ENCODE measurements around the gene NEFH. TPM values are rescaled to one million over a fixed set of nuclear protein-coding genes. Genes with fewer than 3 reads are reported as not detected.

Gene NEFH
- total RNA-seq, 4 donors from 2014 or later, result 0.32 to 0.55 (median 0.37) TPM; not detected in 1

GRCh38 chr22:29457730-29458129, 22.3 kb upstream of the NEFH start:
- no peaks in the 10 kb centered on the region for H3K9me3 ChIP-seq
- DNase-seq, result peak; percentile 13
- H3K27ac ChIP-seq, result no peak overlapping the region
- H3K27me3 ChIP-seq, result no peaks in the 10 kb centered on the region
- intact Hi-C loops (cut with DNase I; ENCODE audit: low total_unique reads), result no loop called here
- in situ Hi-C loops (cut with MboI; ENCODE audit: low pct_ligation_motif_present in 1 of 4, low pct_unique_long_range_greater_than_20kb in 1 of 4, low sequenced_read_pairs in 3 of 4), result no loop called here
- no peaks in the 10 kb centered on the region for H3K36me3 ChIP-seq
- TF ChIP-seq POLR2A (IDR thresholded peaks at IDR 0.05), result no peak
- TF ChIP-seq POLR2AphosphoS5 (IDR thresholded peaks at IDR 0.05), result no peak
- no peak for TF ChIP-seq CTCF (IDR thresholded peaks at IDR 0.05)
- TF ChIP-seq EP300 (IDR thresholded peaks at IDR 0.05; ENCODE audit: low read depth), result no peak
- WGBS, 2 donors (ENCODE audit: low coverage in 1 of 2), result 38% methylated on average over 4 of the region's 4 CpGs; no CpG with 5 or more reads in 1 of the 2 donors
- H3K4me1 ChIP-seq, result no peaks in the 10 kb centered on the region
- H3K4me3 ChIP-seq, result no peak overlapping the region

DNA sequence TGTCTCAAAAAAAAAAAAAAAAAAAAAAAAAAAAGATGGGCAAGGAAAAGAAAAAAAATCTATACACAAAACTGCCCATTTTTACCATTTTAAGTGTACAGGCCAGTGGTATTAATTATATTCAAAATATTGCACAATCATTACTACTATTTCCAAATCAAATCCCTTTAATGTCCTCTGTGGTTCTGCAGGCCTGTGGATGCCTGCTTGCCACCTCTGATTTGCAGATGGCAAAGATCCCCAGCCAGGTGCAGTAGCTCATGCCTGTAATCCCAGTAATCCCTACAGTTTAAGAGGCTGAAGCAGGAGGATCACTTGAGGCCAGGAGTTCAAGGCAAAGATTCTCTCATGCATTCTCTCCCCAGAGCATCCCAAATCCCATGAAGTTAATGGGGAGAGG, 21.5 kb upstream of the NEFH start:
- intact Hi-C loops (cut with DNase I; ENCODE audit: low total_unique reads), result no loop called here
- TF ChIP-seq POLR2AphosphoS5 (IDR thresholded peaks at IDR 0.05) (no peak), POLR2A (IDR thresholded peaks at IDR 0.05) (no peak), EP300 (IDR thresholded peaks at IDR 0.05; ENCODE audit: low read depth) (no peak), CTCF (IDR thresholded peaks at IDR 0.05) (no peak)
- no peaks in the 10 kb centered on the region for H3K27me3 ChIP-seq
- no peak overlapping the region for H3K27ac ChIP-seq
- H3K4me3 ChIP-seq, result no peak overlapping the region
- no peaks in the 10 kb centered on the region for H3K4me1 ChIP-seq
- H3K9me3 ChIP-seq, result no peaks in the 10 kb centered on the region
- no peaks in the 10 kb centered on the region for H3K36me3 ChIP-seq
- no peak for DNase-seq
- in situ Hi-C loops (cut with MboI; ENCODE audit: low pct_ligation_motif_present in 1 of 4, low pct_unique_long_range_greater_than_20kb in 1 of 4, low sequenced_read_pairs in 3 of 4), result no loop called here

- no peak overlapping the region for H3K4me3 ChIP-seq
- intact Hi-C loops (cut with DNase I; ENCODE audit: low total_unique reads) (no loop called here), in situ Hi-C loops (cut with MboI; ENCODE audit: low pct_ligation_motif_present in 1 of 4, low pct_unique_long_range_greater_than_20kb in 1 of 4, low sequenced_read_pairs in 3 of 4) (no loop called here)
- H3K4me1 ChIP-seq, result no peaks in the 10 kb centered on the region
- no peaks in the 10 kb centered on the region for H3K36me3 ChIP-seq
- WGBS, 2 donors (ENCODE audit: low coverage in 1 of 2), result 76% methylated on average over 6 of the region's 9 CpGs; no CpG with 5 or more reads in 1 of the 2 donors
- DNase-seq, result no peak
- TF ChIP-seq EP300 (IDR thresholded peaks at IDR 0.05; ENCODE audit: low read depth) (no peak), CTCF (IDR thresholded peaks at IDR 0.05) (no peak), POLR2A (IDR thresholded peaks at IDR 0.05) (no peak)
- no peak overlapping the region for H3K27ac ChIP-seq
- no peaks in the 10 kb centered on the region for H3K9me3 ChIP-seq
- no peaks in the 10 kb centered on the region for H3K27me3 ChIP-seq
Observed at GRCh38 chr22:29459773-29460172, 20.2 kb upstream of the NEFH start.

DNA sequence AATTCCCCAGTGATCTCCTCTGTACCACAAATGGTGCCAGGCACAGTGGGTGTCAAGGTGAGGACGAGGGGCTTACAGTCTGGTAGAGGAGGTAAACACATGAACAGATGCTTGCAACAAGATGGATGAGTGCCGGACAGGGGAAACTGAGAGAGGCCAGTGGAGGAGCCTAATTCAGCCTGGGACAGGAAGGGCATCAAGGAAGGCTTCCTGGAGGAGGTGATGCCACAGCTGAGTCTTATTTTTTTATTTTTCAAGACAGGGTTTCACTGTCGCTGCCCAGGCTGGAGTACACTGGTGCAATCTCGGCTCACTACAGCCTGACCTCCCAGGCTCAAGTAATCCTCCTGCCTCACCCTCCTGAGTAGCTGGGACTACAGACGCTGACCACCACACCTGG, 18.8 kb upstream of the NEFH start:
- no peak for DNase-seq
- TF ChIP-seq EP300 (IDR thresholded peaks at IDR 0.05; ENCODE audit: low read depth) (no peak), POLR2AphosphoS5 (IDR thresholded peaks at IDR 0.05) (no peak), CTCF (IDR thresholded peaks at IDR 0.05) (no peak), POLR2A (IDR thresholded peaks at IDR 0.05) (no peak)
- Histone ChIP-seq H3K4me3 (no peak overlapping the region), H3K27me3 (no peaks in the 10 kb centered on the region), H3K27ac (no peak overlapping the region), H3K4me1 (no peaks in the 10 kb centered on the region), H3K36me3 (no peaks in the 10 kb centered on the region), H3K9me3 (no peaks in the 10 kb centered on the region)
- in situ Hi-C loops (cut with MboI; ENCODE audit: low pct_ligation_motif_present in 1 of 4, low pct_unique_long_range_greater_than_20kb in 1 of 4, low sequenced_read_pairs in 3 of 4) (no loop called here), intact Hi-C loops (cut with DNase I; ENCODE audit: low total_unique reads) (no loop called here)
- 40 to 92% methylated on average over 1 to 5 of the region's 5 CpGs for WGBS, 2 donors (ENCODE audit: low coverage in 1 of 2)

All from transverse colon (tissue), 4 donors.